Measurements from ENCODE around the gene PARP14.

GRCh38 chr3:122691195-122691594, 10.6 kb downstream of the PARP14 start:
- TF ChIP-seq, protein P1, sequence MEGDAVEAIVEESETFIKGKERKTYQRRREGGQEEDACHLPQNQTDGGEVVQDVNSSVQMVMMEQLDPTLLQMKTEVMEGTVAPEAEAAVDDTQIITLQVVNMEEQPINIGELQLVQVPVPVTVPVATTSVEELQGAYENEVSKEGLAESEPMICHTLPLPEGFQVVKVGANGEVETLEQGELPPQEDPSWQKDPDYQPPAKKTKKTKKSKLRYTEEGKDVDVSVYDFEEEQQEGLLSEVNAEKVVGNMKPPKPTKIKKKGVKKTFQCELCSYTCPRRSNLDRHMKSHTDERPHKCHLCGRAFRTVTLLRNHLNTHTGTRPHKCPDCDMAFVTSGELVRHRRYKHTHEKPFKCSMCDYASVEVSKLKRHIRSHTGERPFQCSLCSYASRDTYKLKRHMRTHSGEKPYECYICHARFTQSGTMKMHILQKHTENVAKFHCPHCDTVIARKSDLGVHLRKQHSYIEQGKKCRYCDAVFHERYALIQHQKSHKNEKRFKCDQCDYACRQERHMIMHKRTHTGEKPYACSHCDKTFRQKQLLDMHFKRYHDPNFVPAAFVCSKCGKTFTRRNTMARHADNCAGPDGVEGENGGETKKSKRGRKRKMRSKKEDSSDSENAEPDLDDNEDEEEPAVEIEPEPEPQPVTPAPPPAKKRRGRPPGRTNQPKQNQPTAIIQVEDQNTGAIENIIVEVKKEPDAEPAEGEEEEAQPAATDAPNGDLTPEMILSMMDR (IDR thresholded peaks at IDR 0.05; ENCODE audit: poor library complexity): no peak
- no peak for TF ChIP-seq EZH2 (IDR thresholded peaks at IDR 0.05; ENCODE audit: borderline replicate concordance)

All from hepatocyte (in vitro differentiated cells).